Measurements from ENCODE around the gene MVB12B. TPM values are rescaled to one million over a fixed set of nuclear protein-coding genes. Genes with fewer than 3 reads are reported as not detected.

The MVB12B gene
- total and polyA plus RNA-seq, 2 of the 4 experiments (the other 2 are of a cell fraction): 2.0 to 4.0 TPM

- H4K20me1 ChIP-seq (ENCODE audit: insufficient read depth, low read length): no peaks in the 10 kb centered on the region; the same call in 1 of the 2 replicates
Measured at GRCh38 chr9:126515873-126516505, 189.4 kb downstream of the MVB12B start.

More at GRCh38 chr9:126515873-126516505, 189.4 kb downstream of the MVB12B start:
- DNase-seq: no peak
- no CpG with 5 or more reads among the region's 14 CpGs for WGBS, 2 experiments (ENCODE audit: extremely low coverage in 2 of 2, insufficient read length in 1 of 2)
- no peak overlapping the region for H2AK9ac ChIP-seq (replicated peaks; ENCODE audit: low read depth, low read length, poor library complexity)
- H4K91ac ChIP-seq (ENCODE audit: insufficient read depth, low read depth, low read length): no peak overlapping the region
- no peak overlapping the region for H2BK5ac ChIP-seq (ENCODE audit: low read depth, low read length, poor library complexity, severe bottlenecking)
- no peak overlapping the region for H2BK120ac ChIP-seq (ENCODE audit: low read depth, low read length)
- no peaks in the 10 kb centered on the region for H3K9me1 ChIP-seq (ENCODE audit: insufficient read depth, low read length)
- dilution Hi-C loops (cut with HindIII; ENCODE audit: low sequenced_read_pairs, unreplicated experiment): no loop called here
- H2AK5ac ChIP-seq (ENCODE audit: low read depth, low read length): no peak overlapping the region
- no peak overlapping the region; the same call in 2 of the 3 replicates for H2BK15ac ChIP-seq (ENCODE audit: low read depth, low read length)
- no peak overlapping the region for H4K8ac ChIP-seq (ENCODE audit: low read depth in 2 of 2, low read length in 2 of 2)
- H3K14ac ChIP-seq (replicated peaks; ENCODE audit: low read depth, low read length): no peak overlapping the region
- no peak overlapping the region for H3K9ac ChIP-seq (ENCODE audit: low read depth, low read length)
- TF ChIP-seq, protein P1, sequence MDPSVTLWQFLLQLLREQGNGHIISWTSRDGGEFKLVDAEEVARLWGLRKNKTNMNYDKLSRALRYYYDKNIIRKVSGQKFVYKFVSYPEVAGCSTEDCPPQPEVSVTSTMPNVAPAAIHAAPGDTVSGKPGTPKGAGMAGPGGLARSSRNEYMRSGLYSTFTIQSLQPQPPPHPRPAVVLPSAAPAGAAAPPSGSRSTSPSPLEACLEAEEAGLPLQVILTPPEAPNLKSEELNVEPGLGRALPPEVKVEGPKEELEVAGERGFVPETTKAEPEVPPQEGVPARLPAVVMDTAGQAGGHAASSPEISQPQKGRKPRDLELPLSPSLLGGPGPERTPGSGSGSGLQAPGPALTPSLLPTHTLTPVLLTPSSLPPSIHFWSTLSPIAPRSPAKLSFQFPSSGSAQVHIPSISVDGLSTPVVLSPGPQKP (IDR thresholded peaks at IDR 0.05; ENCODE audit: borderline replicate concordance, low read depth, low read length): no peak
- TF ChIP-seq RCOR1 (IDR thresholded peaks at IDR 0.05; ENCODE audit: insufficient replicate concordance, low read length): no peak
- no peak for TF ChIP-seq FOS (IDR thresholded peaks at IDR 0.05; ENCODE audit: low read depth, low read length)
- no peak for TF ChIP-seq CTCF (conservative IDR thresholded peaks at IDR 0.05; ENCODE audit: low read depth, low read length)
- TF ChIP-seq POLR2A (IDR thresholded peaks at IDR 0.05; ENCODE audit: low read depth, low read length): no peak
- no peak for TF ChIP-seq CEBPB (IDR thresholded peaks at IDR 0.05; ENCODE audit: low read depth, low read length)
- TF ChIP-seq CHD1 (IDR thresholded peaks at IDR 0.05; ENCODE audit: low read depth, low read length): no peak
- TF ChIP-seq RAD21 (IDR thresholded peaks at IDR 0.05; ENCODE audit: low read length): no peak
- TF ChIP-seq NFE2L2 (IDR thresholded peaks at IDR 0.05; ENCODE audit: low read depth, low read length): no peak
- no peak for TF ChIP-seq RFX5 (IDR thresholded peaks at IDR 0.05; ENCODE audit: low read depth, low read length)
- no peak for TF ChIP-seq MAFK (IDR thresholded peaks at IDR 0.05; ENCODE audit: low read depth, low read length)
- CTCF ChIA-PET: no interaction called here
- H3K23ac ChIP-seq (ENCODE audit: low read depth, low read length): no peak overlapping the region
- no peak overlapping the region for H3K4me2 ChIP-seq (ENCODE audit: low read depth, low read length)
- H3K18ac ChIP-seq (ENCODE audit: low read depth, low read length): no peak overlapping the region
- POLR2A ChIA-PET (ENCODE audit: unreplicated experiment): no interaction called here
- intact Hi-C loops (cut with micrococcal nuclease): no loop called here
- no peak overlapping the region for H2BK20ac ChIP-seq (ENCODE audit: low read depth, low read length)
- no peak overlapping the region for H3K4ac ChIP-seq (ENCODE audit: low read depth, low read length)
- H3K27ac ChIP-seq (ENCODE audit: insufficient read depth, low read length): no peak overlapping the region
- peaks cover 40% of the 10 kb centered on the region for H3K27me3 ChIP-seq (ENCODE audit: control insufficient read depth, insufficient read depth, low read length)
- no peaks in the 10 kb centered on the region for H3K36me3 ChIP-seq (ENCODE audit: control insufficient read depth, insufficient read depth, low read length)
- H3K9me3 ChIP-seq (ENCODE audit: control insufficient read depth, insufficient read depth, low read length): no peaks in the 10 kb centered on the region
- H3K79me1 ChIP-seq (ENCODE audit: low read depth in 1 of 2, low read length in 2 of 2): no peaks in the 10 kb centered on the region
- no peak overlapping the region for H2AFZ ChIP-seq (replicated peaks; ENCODE audit: low read length, poor library complexity)
- ATAC-seq (ENCODE audit: low read depth): no peak
- BruUV-seq (replicated peaks): no TSS peak
- no peak overlapping the region for H3K4me3 ChIP-seq (ENCODE audit: insufficient read depth, low read depth, low read length)
- H3K4me1 ChIP-seq (ENCODE audit: control insufficient read depth, insufficient read depth, low read length): peaks cover 2% of the 10 kb centered on the region; the same call in 1 of the 2 replicates
- in situ Hi-C loops (cut with MboI; ENCODE audit: low sequenced_read_pairs): no loop called here
- H4K5ac ChIP-seq (ENCODE audit: low read depth, low read length): no peak overlapping the region
- no peak overlapping the region for H3K56ac ChIP-seq (ENCODE audit: extremely low read depth, insufficient read depth, low read length)
